ENCODE measurements around the gene MTF1.
A peak's percentile ranks its signal among the peaks of the same experiment; 100 is the strongest.

Gene MTF1

GRCh38 chr1:37817481-37817880, 41.9 kb downstream of the MTF1 start:
- TF ChIP-seq CTCF (IDR thresholded peaks at IDR 0.05; ENCODE audit: insufficient read depth, low read depth, low read length, missing control alignments) = no peak
- H3K4me3 ChIP-seq (ENCODE audit: low read length) = no peak overlapping the region
- DNase-seq (ENCODE audit: low read depth) = peak; percentile 31

- H3K4me3 ChIP-seq (ENCODE audit: low read length) = no peak overlapping the region
- DNase-seq (ENCODE audit: low read depth) = no peak
- no peak for TF ChIP-seq CTCF (IDR thresholded peaks at IDR 0.05; ENCODE audit: insufficient read depth, low read depth, low read length, missing control alignments)
Measured at GRCh38 chr1:37814252-37814651, 45.1 kb downstream of the MTF1 start.

GRCh38 chr1:37813529-37814145, 45.8 kb downstream of the MTF1 start:
- no peak for DNase-seq (ENCODE audit: low read depth)
- no peak overlapping the region for H3K4me3 ChIP-seq (ENCODE audit: low read length)
- TF ChIP-seq CTCF (IDR thresholded peaks at IDR 0.05; ENCODE audit: insufficient read depth, low read depth, low read length, missing control alignments) = no peak

- peak; percentile 91 for TF ChIP-seq CTCF (IDR thresholded peaks at IDR 0.05; ENCODE audit: insufficient read depth, low read depth, low read length, missing control alignments)
- H3K4me3 ChIP-seq (ENCODE audit: low read length) = no peak overlapping the region
- peak; percentile 82 for DNase-seq (ENCODE audit: low read depth)
Measured at GRCh38 chr1:37811027-37811655, 48.3 kb downstream of the MTF1 start.

- no peak for TF ChIP-seq CTCF (IDR thresholded peaks at IDR 0.05; ENCODE audit: insufficient read depth, low read depth, low read length, missing control alignments)
- DNase-seq (ENCODE audit: low read depth) = no peak
- H3K4me3 ChIP-seq (ENCODE audit: low read length) = no peak overlapping the region
Measured at GRCh38 chr1:37809942-37810341, 49.5 kb downstream of the MTF1 start.

- no peak for TF ChIP-seq CTCF (IDR thresholded peaks at IDR 0.05; ENCODE audit: insufficient read depth, low read depth, low read length, missing control alignments)
- peak; percentile 77 for DNase-seq (ENCODE audit: low read depth)
- H3K4me3 ChIP-seq (ENCODE audit: low read length) = peak overlapping the region; percentile 89
Measured at GRCh38 chr1:37808369-37809319, 50.7 kb downstream of the MTF1 start.

Measured in epithelial cell of esophagus (primary cell).